GM23338 (cell line): Measurements from ENCODE around the gene RFC1. TPM values are rescaled to one million over a fixed set of nuclear protein-coding genes. Genes with fewer than 3 reads are reported as not detected.

Source experiments
- ATAC-seq: fragments of 200-7000 bp; cut with Tn5 transposase; 3 replicates; pipeline ENCODE4 v1.9.1; 2020
- DNase-seq: peaks from one replicate; pipeline ENCODE4 v3.0.0-alpha.2; 2015; ENCODE audit warnings: low spot score
- H2AFZ ChIP-seq: fragments of 200-600 bp; sonication (generic); 2 replicates; pipeline ENCODE4 v1.8.0; 2016; ENCODE audit warnings: antibody characterized with exemption, mild to moderate bottlenecking, moderate library complexity
- H3F3A ChIP-seq: fragments of 200-600 bp; sonication (generic); replicated peaks from 2 replicates; pipeline ENCODE4 v1.8.0; 2017; ENCODE audit warnings: antibody characterized with exemption, mixed run types, low read depth
- H3K27ac ChIP-seq: fragments of 200-600 bp; sonication (generic); 2 replicates; pipeline ENCODE4 v1.6.1; 2016; ENCODE audit warnings: low read depth
- H3K27me3 ChIP-seq: fragments of 200-600 bp; sonication (generic); 2 replicates; pipeline ENCODE4 v1.8.0; 2016; ENCODE audit warnings: mild to moderate bottlenecking, mixed run types, moderate library complexity; ENCODE audit not compliant: insufficient read depth
- H3K36me3 ChIP-seq: fragments of 200-600 bp; sonication (generic); 2 replicates; pipeline ENCODE4 v1.8.0; 2016; ENCODE audit warnings: mild to moderate bottlenecking; ENCODE audit not compliant: insufficient read depth
- H3K4me1 ChIP-seq: fragments of 200-600 bp; sonication (generic); 2 replicates; pipeline ENCODE4 v1.8.0; 2016; ENCODE audit warnings: mild to moderate bottlenecking, moderate library complexity; ENCODE audit not compliant: insufficient read depth
- H3K4me2 ChIP-seq: fragments of 200-600 bp; sonication (generic); 2 replicates; pipeline ENCODE4 v1.7.1; 2017; ENCODE audit warnings: mixed run types
- H3K4me3 ChIP-seq: fragments of 200-600 bp; sonication (generic); 2 replicates; pipeline ENCODE4 v1.6.1; 2016; ENCODE audit warnings: mixed run types
- H3K79me2 ChIP-seq: fragments of 200-600 bp; sonication (generic); replicated peaks from 2 replicates; pipeline ENCODE4 v1.8.0; 2017; ENCODE audit warnings: mild to moderate bottlenecking; ENCODE audit not compliant: insufficient read depth
- H3K9me2 ChIP-seq: fragments of 200-600 bp; sonication (generic); 2 replicates; pipeline ENCODE4 v1.8.0; 2017; ENCODE audit not compliant: insufficient read depth
- H4K20me1 ChIP-seq: fragments of 200-600 bp; sonication (generic); replicated peaks from 2 replicates; pipeline ENCODE4 v1.8.0; 2017; ENCODE audit warnings: mild to moderate bottlenecking; ENCODE audit not compliant: insufficient read depth
- H3K27ac Mint-ChIP-seq: 2 replicates; pipeline ENCODE4 v1.8.0; 2020; ENCODE audit warnings: inconsistent platforms, mild to moderate bottlenecking, moderate library complexity, mixed read lengths
- H3K27me3 Mint-ChIP-seq: 3 replicates; pipeline ENCODE4 v1.8.0; 2022; ENCODE audit warnings: low read depth, mild to moderate bottlenecking, moderate library complexity, mixed read lengths, inconsistent platforms; ENCODE audit not compliant: insufficient read depth, poor library complexity
- H3K36me3 Mint-ChIP-seq: 3 replicates; pipeline ENCODE4 v1.8.0; 2021; ENCODE audit warnings: low read depth, mild to moderate bottlenecking, inconsistent platforms, moderate library complexity, mixed read lengths
- H3K4me1 Mint-ChIP-seq: 3 replicates; pipeline ENCODE4 v1.8.0; 2020; ENCODE audit warnings: mild to moderate bottlenecking, inconsistent platforms, mixed read lengths
- H3K4me3 Mint-ChIP-seq: 3 replicates; pipeline ENCODE4 v1.8.0; 2021; ENCODE audit warnings: moderate library complexity, mild to moderate bottlenecking, inconsistent platforms, mixed read lengths
- H3K9me3 Mint-ChIP-seq: 3 replicates; pipeline ENCODE4 v1.8.0; 2020; ENCODE audit warnings: moderate library complexity, mild to moderate bottlenecking, inconsistent platforms, mixed read lengths
- CREB1 ChIP-seq: fragments of 250-450 bp; sonication (Bioruptor Pico); IDR thresholded peaks from 2 replicates; pipeline ENCODE4 v1.5.0; 2020; ENCODE audit warnings: low read depth, mild to moderate bottlenecking, moderate library complexity
- CTCF ChIP-seq, 2 experiments: fragments of 200-600 bp in 1 of 2; sonication (generic) in 1 of 2; conservative IDR thresholded peaks; 2 replicates each; pipeline versions ENCODE4 v1.5.1 to v1.6.1; 2016 to 2017; ENCODE audit warnings: antibody characterized with exemption in 2 of 2, low read depth in 2 of 2, mild to moderate bottlenecking in 2 of 2, moderate library complexity in 1 of 2
- EZH2 ChIP-seq: fragments of 200-600 bp; sonication (generic); IDR thresholded peaks from one replicate; pipeline ENCODE4 v1.8.0; 2017; ENCODE audit warnings: antibody characterized with exemption, mild to moderate bottlenecking, low read depth; ENCODE audit not compliant: unreplicated experiment
- EZH2phosphoT487 ChIP-seq: fragments of 200-600 bp; sonication (generic); IDR thresholded peaks from one replicate; pipeline ENCODE4 v1.8.1; 2018; ENCODE audit warnings: antibody characterized with exemption; ENCODE audit not compliant: unreplicated experiment
- JUNB ChIP-seq: IDR thresholded peaks from one replicate; pipeline ENCODE4 v1.6.1; 2016; ENCODE audit warnings: antibody characterized with exemption; ENCODE audit not compliant: unreplicated experiment
- NANOG ChIP-seq: IDR thresholded peaks from 2 replicates; pipeline ENCODE4 v1.6.1; 2016; ENCODE audit warnings: antibody characterized with exemption, borderline replicate concordance
- POLR2AphosphoS5 ChIP-seq: IDR thresholded peaks from 2 replicates; pipeline ENCODE4 v1.6.1; 2016; ENCODE audit warnings: antibody characterized with exemption, low read depth
- REST ChIP-seq: IDR thresholded peaks from one replicate; pipeline ENCODE4 v1.6.1; 2018; ENCODE audit warnings: antibody characterized with exemption; ENCODE audit not compliant: unreplicated experiment
- STAT1 ChIP-seq: IDR thresholded peaks from one replicate; pipeline ENCODE4 v1.6.1; 2016; ENCODE audit warnings: antibody characterized with exemption; ENCODE audit not compliant: unreplicated experiment
- ZNF114 ChIP-seq: fragments of 250-450 bp; sonication (Bioruptor Pico); IDR thresholded peaks from 2 replicates; pipeline ENCODE4 v1.5.0; 2020; ENCODE audit warnings: mild to moderate bottlenecking, moderate library complexity
- ZNF331 ChIP-seq: fragments of 250-450 bp; sonication (Bioruptor Pico); IDR thresholded peaks from 2 replicates; pipeline ENCODE4 v1.5.0; 2020; ENCODE audit warnings: low read depth, mild to moderate bottlenecking, moderate library complexity
- ZNF462 ChIP-seq: fragments of 250-450 bp; sonication (Bioruptor Pico); IDR thresholded peaks from 2 replicates; pipeline ENCODE4 v1.5.0; 2020; ENCODE audit warnings: mild to moderate bottlenecking, moderate library complexity
- polyA plus RNA-seq: library from polyadenylated mRNA; unstranded; fragments of >200 nt; fragmentation: Nextera tagmentation; extraction: Ambion mirVana; gene quantifications from 2 replicates; pipeline ENCODE4 v1.2.1, GENCODE V29; 2016
- total RNA-seq: library from RNA; depleted of rRNA; stranded (reverse); fragments of >200 nt; shearing (Covaris generic); gene quantifications from 2 replicates; pipeline ENCODE4 v1.2.3, GENCODE V29; 2014
- TF ChIP-seq, protein P1 (sequence below): IDR thresholded peaks from 2 replicates; pipeline ENCODE4 v1.6.1; 2016; ENCODE audit warnings: antibody characterized with exemption

Gene RFC1
- total and polyA plus RNA-seq, 2 experiments from 2014 or later = 75.8 to 228 TPM

GRCh38 chr4:39335566-39335965, 30.6 kb downstream of the RFC1 start:
- DNase-seq = no peak
- Mint-ChIP-seq H3K27ac (no peak overlapping the region), H3K4me1 (no peaks in the 10 kb centered on the region; the same call in 2 of the 3 replicates), H3K27me3 (no peaks in the 10 kb centered on the region), H3K9me3 (no peaks in the 10 kb centered on the region), H3K36me3 (no peaks in the 10 kb centered on the region), H3K4me3 (no peak overlapping the region)
- H2AFZ ChIP-seq = no peak overlapping the region
- H3K9me2 ChIP-seq = no peaks in the 10 kb centered on the region
- peaks cover 33% of the 10 kb centered on the region; the same call in 1 of the 2 replicates for H4K20me1 ChIP-seq
- no peaks in the 10 kb centered on the region for H3F3A ChIP-seq
- peaks cover 98% of the 10 kb centered on the region for H3K79me2 ChIP-seq
- no peak overlapping the region for H3K4me3 ChIP-seq
- no peaks in the 10 kb centered on the region for H3K4me1 ChIP-seq
- no peaks in the 10 kb centered on the region for H3K36me3 ChIP-seq
- H3K4me2 ChIP-seq = no peak overlapping the region
- no peak overlapping the region for H3K27ac ChIP-seq
- TF ChIP-seq NANOG = no peak
- no peak for TF ChIP-seq CREB1 (CRISPR knock-in tag)
- no peak for TF ChIP-seq ZNF331 (CRISPR knock-in tag)
- TF ChIP-seq EZH2 = no peak
- TF ChIP-seq ZNF114 = no peak
- no peak for TF ChIP-seq REST
- no peak for TF ChIP-seq POLR2AphosphoS5
- TF ChIP-seq CTCF (conservative IDR thresholded peaks at IDR 0.05; ENCODE audit: low read depth in 2 of 2) = no peak
- TF ChIP-seq JUNB = no peak
- TF ChIP-seq, protein P1, sequence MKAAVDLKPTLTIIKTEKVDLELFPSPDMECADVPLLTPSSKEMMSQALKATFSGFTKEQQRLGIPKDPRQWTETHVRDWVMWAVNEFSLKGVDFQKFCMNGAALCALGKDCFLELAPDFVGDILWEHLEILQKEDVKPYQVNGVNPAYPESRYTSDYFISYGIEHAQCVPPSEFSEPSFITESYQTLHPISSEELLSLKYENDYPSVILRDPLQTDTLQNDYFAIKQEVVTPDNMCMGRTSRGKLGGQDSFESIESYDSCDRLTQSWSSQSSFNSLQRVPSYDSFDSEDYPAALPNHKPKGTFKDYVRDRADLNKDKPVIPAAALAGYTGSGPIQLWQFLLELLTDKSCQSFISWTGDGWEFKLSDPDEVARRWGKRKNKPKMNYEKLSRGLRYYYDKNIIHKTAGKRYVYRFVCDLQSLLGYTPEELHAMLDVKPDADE = no peak
- no peak for TF ChIP-seq ZNF462 (CRISPR knock-in tag)
- no peak for TF ChIP-seq EZH2phosphoT487
- TF ChIP-seq STAT1 = no peak
- ATAC-seq = no peak
- H3K27me3 ChIP-seq = no peaks in the 10 kb centered on the region
